IPS-18a (cell line): ENCODE data around the gene IGSF11.
"Not testable (repeated sequence)": the region's sequence is repeated elsewhere in the genome, so short reads cannot be mapped to it uniquely, and the experiment has no call there.

ENCODE experiments used
- H3K27ac ChIP-seq: one replicate; pipeline ENCODE4 v1.5.1; 2013; ENCODE audit warnings: low read length
- H3K27me3 ChIP-seq: one replicate; pipeline ENCODE4 v1.6.1; 2013; ENCODE audit warnings: mild to moderate bottlenecking, low read length; ENCODE audit not compliant: control insufficient read depth, insufficient read depth
- H3K36me3 ChIP-seq: one replicate; pipeline ENCODE4 v1.6.1; 2013; ENCODE audit warnings: low read depth, low read length; ENCODE audit not compliant: control insufficient read depth
- H3K4me1 ChIP-seq: one replicate; pipeline ENCODE4 v1.6.1; 2013; ENCODE audit warnings: low read depth, low read length; ENCODE audit not compliant: control insufficient read depth
- H3K4me3 ChIP-seq: one replicate; pipeline ENCODE4 v1.5.1; 2013; ENCODE audit warnings: low read length
- H3K9ac ChIP-seq: one replicate; pipeline ENCODE4 v1.6.1; 2013; ENCODE audit warnings: mild to moderate bottlenecking, low read length, moderate library complexity
- H3K9me3 ChIP-seq: one replicate; pipeline ENCODE4 v1.6.1; 2013; ENCODE audit warnings: low read depth, low read length; ENCODE audit not compliant: control insufficient read depth

IGSF11 gene

GRCh38 chr3:118987477-118987876 lies 47.2 kb downstream of the IGSF11 start:
- H3K9ac ChIP-seq, result no peak overlapping the region
- H3K4me1 ChIP-seq, result peaks cover 52% of the 10 kb centered on the region
- H3K27ac ChIP-seq, result no peak overlapping the region
- no peak overlapping the region for H3K4me3 ChIP-seq
- no peaks in the 10 kb centered on the region for H3K9me3 ChIP-seq
- no peaks in the 10 kb centered on the region for H3K27me3 ChIP-seq
- H3K36me3 ChIP-seq, result no peaks in the 10 kb centered on the region

GRCh38 chr3:118986734-118987133 lies 47.9 kb downstream of the IGSF11 start:
- H3K27me3 ChIP-seq, result no peaks in the 10 kb centered on the region
- H3K27ac ChIP-seq, result no peak overlapping the region
- H3K4me1 ChIP-seq, result peaks cover 46% of the 10 kb centered on the region
- no peaks in the 10 kb centered on the region for H3K36me3 ChIP-seq
- no peaks in the 10 kb centered on the region for H3K9me3 ChIP-seq
- no peak overlapping the region for H3K9ac ChIP-seq
- H3K4me3 ChIP-seq, result no peak overlapping the region

- no peak overlapping the region for H3K27ac ChIP-seq
- H3K9me3 ChIP-seq, result no peaks in the 10 kb centered on the region
- H3K27me3 ChIP-seq, result no peaks in the 10 kb centered on the region
- H3K4me3 ChIP-seq, result no peak overlapping the region
- no peak overlapping the region for H3K9ac ChIP-seq
- no peaks in the 10 kb centered on the region for H3K36me3 ChIP-seq
- peaks cover 30% of the 10 kb centered on the region for H3K4me1 ChIP-seq
Observed at GRCh38 chr3:118984699-118985098, 49.9 kb downstream of the IGSF11 start.

GRCh38 chr3:118981494-118982134 lies 53.0 kb downstream of the IGSF11 start:
- H3K27ac ChIP-seq, result no peak overlapping the region
- H3K9me3 ChIP-seq, result no peaks in the 10 kb centered on the region
- H3K4me1 ChIP-seq, result peaks cover 6% of the 10 kb centered on the region
- H3K4me3 ChIP-seq, result no peak overlapping the region
- no peaks in the 10 kb centered on the region for H3K36me3 ChIP-seq
- H3K9ac ChIP-seq, result no peak overlapping the region
- H3K27me3 ChIP-seq, result no peaks in the 10 kb centered on the region

- Histone ChIP-seq H3K27me3 (no peaks in the 10 kb centered on the region), H3K9ac (no peak overlapping the region), H3K9me3 (no peaks in the 10 kb centered on the region), H3K36me3 (no peaks in the 10 kb centered on the region), H3K4me1 (peaks cover 2% of the 10 kb centered on the region), H3K4me3 (no peak overlapping the region), H3K27ac (no peak overlapping the region)
Observed at GRCh38 chr3:118980832-118981231, 53.8 kb downstream of the IGSF11 start.

- Histone ChIP-seq H3K4me1 (no peaks in the 10 kb centered on the region), H3K9ac (no peak overlapping the region), H3K27ac (no peak overlapping the region), H3K27me3 (no peaks in the 10 kb centered on the region), H3K9me3 (peaks cover 3% of the 10 kb centered on the region), H3K4me3 (no peak overlapping the region), H3K36me3 (no peaks in the 10 kb centered on the region)
Observed at GRCh38 chr3:118978393-118978758, 56.3 kb downstream of the IGSF11 start.

GRCh38 chr3:118977671-118978392 lies 56.8 kb downstream of the IGSF11 start:
- H3K9ac ChIP-seq, result no peak overlapping the region
- H3K27me3 ChIP-seq, result no peaks in the 10 kb centered on the region
- H3K27ac ChIP-seq, result no peak overlapping the region
- no peaks in the 10 kb centered on the region for H3K36me3 ChIP-seq
- peaks cover 3% of the 10 kb centered on the region for H3K9me3 ChIP-seq
- peaks cover 4% of the 10 kb centered on the region for H3K4me1 ChIP-seq
- H3K4me3 ChIP-seq, result no peak overlapping the region

GRCh38 chr3:118977118-118977517 lies 57.5 kb downstream of the IGSF11 start:
- H3K9me3 ChIP-seq, result peaks cover 3% of the 10 kb centered on the region
- peaks cover 7% of the 10 kb centered on the region for H3K4me1 ChIP-seq
- H3K36me3 ChIP-seq, result no peaks in the 10 kb centered on the region
- no peaks in the 10 kb centered on the region for H3K27me3 ChIP-seq
- no peak overlapping the region for H3K27ac ChIP-seq
- H3K9ac ChIP-seq, result no peak overlapping the region
- H3K4me3 ChIP-seq, result no peak overlapping the region

GRCh38 chr3:118975476-118975875 lies 59.2 kb downstream of the IGSF11 start:
- not testable (repeated sequence) for H3K9me3 ChIP-seq, H3K9ac ChIP-seq, H3K4me1 ChIP-seq, H3K4me3 ChIP-seq, H3K36me3 ChIP-seq, H3K27me3 ChIP-seq, H3K27ac ChIP-seq

- Histone ChIP-seq H3K27ac (no peak overlapping the region), H3K4me3 (no peak overlapping the region), H3K36me3 (no peaks in the 10 kb centered on the region), H3K4me1 (peaks cover 7% of the 10 kb centered on the region), H3K9me3 (peaks cover 3% of the 10 kb centered on the region), H3K27me3 (no peaks in the 10 kb centered on the region), H3K9ac (no peak overlapping the region)
Observed at GRCh38 chr3:118974356-118975097, 60.1 kb downstream of the IGSF11 start.

- Histone ChIP-seq H3K27ac (no peak overlapping the region), H3K27me3 (no peaks in the 10 kb centered on the region), H3K4me1 (peaks cover 16% of the 10 kb centered on the region), H3K4me3 (no peak overlapping the region), H3K36me3 (no peaks in the 10 kb centered on the region), H3K9ac (no peak overlapping the region), H3K9me3 (peaks cover 3% of the 10 kb centered on the region)
Observed at GRCh38 chr3:118973050-118973449, 61.6 kb downstream of the IGSF11 start.
